ENCODE data around the gene PFKM.

The PFKM gene

DNA sequence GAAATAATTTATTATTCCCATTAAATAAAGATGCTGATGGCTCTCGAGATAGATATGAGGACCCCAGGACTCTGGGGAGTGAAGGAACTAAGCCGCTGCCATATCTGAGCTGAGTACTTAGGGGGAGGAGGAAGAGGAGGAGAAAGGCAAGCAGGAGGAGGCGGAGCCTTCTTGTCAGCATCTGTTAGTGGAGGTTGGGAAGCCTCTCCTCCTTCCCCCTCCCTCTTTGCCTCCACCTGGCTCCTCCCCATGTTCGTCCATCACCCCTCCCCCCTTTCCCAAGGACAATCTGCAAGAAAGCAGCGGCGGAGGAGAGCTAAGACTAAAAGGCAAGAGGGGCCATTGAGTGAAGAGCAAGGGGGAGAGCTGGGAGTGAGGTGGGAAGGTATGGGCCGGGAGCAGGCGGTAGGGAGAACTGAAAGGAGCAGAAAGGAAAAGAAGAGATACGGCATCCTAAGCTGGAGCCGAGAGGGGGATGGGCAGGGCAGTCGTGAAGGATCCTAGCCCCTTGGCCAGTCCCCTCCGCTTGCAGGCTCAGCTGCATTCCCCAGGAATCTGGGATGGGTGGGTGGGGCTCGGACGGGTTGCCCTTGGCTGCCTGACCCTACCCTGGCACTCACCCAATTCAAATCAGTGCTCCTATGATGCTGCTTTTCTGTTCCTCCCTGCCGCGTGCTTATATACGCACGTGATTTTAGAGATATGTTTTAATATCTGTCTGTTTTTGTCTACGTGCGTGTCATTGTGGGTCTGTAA lies at the start of gene PFKM:
PFKM (plus strand) TSS at position 287 of the 756 bp plus-strand sequence. CDS start 3,411 bp downstream, outside the sequence.
- peak; percentile 60 to 76 (median 61) for DNase-seq (ENCODE audit: low read depth in 3 of 3)

DNA sequence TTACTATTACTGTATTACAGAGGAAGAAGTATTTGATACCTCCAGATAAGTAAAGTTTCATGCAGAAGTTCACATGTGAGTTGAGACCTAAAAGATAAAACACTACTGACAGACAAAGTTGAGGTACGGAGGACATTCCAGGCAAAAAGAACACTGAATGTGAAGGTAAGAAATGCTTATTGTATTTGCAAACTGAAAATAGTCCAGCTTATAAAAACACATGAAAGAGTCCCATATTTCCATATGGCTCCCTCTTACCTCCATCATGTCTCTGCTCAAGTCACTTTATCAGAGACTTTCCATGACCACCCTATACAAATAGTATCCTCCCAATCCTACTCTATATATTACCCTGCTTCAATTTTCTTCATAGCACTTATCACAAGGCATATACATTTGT lies 49.1 kb upstream of the PFKM start:
- no peak for DNase-seq (ENCODE audit: low read depth in 3 of 3)

DNA sequence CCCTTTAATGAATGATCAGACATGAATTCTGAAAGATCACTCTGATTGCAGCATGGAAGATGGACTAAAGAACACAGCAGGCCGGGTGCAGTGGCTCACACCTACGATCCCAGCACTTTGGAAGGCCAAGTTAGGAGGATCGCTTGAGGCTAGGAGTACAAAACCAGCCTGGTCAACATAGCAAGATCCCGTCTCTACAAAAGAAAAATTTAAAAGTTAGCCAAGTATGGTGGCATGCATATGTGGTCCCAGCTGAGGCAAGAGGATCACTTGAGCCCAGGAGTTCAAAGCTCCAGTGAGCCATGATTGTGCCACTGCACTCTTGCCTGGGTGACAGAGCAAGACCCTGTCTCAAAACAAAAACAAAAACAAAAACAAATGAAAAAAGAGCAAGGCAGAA lies 48.4 kb upstream of the PFKM start:
- no peak for DNase-seq (ENCODE audit: low read depth in 3 of 3)

DNA sequence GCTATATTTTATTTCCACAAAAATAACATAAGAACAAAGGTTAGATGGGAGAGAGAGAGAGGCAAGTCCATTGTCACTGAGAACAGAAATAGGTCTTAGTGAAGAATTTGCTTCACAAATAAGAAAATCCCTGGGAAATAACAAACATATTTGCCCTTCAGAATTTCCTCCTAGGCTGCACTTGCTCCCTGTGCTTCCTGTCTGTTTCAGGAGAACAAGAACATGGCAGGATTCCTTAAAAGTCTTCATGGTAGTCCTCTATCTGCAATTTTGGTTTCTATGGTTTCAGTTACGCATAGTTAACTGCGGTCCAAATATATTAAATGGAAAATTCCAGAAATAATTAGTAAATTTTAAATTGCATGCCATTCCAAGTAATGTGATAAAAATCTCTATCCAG lies 47.4 kb upstream of the PFKM start:
- DNase-seq (ENCODE audit: low read depth in 3 of 3) = no peak

- no peak for DNase-seq (ENCODE audit: low read depth in 3 of 3)
Measured at GRCh38 chr12:48072266-48072665, 46.9 kb upstream of the PFKM start.

GRCh38 chr12:48074266-48074665 lies 44.9 kb upstream of the PFKM start:
- no peak for DNase-seq (ENCODE audit: low read depth in 3 of 3)

DNA sequence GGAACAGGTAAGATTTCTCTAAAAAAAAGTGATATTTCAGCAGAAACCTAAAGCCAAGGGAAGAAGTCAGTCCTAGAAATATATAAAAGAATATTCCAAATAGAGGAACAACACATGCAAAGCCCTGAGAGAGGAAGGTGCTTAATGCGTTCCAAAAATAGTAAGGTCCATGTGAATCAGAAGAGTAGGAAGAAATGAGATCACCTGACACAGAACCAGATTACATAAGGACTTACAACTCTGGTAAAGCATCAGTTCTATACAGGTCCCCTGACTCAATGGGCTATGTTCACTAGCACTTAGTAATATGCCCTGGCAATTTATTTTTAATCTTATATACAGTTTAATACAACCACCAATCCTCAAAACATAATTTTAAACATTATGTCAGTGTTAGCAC lies 43.3 kb upstream of the PFKM start:
- DNase-seq (ENCODE audit: low read depth in 3 of 3) = no peak

GRCh38 chr12:48077111-48077510 lies 42.1 kb upstream of the PFKM start:
- no peak for DNase-seq (ENCODE audit: low read depth in 3 of 3)

DNA sequence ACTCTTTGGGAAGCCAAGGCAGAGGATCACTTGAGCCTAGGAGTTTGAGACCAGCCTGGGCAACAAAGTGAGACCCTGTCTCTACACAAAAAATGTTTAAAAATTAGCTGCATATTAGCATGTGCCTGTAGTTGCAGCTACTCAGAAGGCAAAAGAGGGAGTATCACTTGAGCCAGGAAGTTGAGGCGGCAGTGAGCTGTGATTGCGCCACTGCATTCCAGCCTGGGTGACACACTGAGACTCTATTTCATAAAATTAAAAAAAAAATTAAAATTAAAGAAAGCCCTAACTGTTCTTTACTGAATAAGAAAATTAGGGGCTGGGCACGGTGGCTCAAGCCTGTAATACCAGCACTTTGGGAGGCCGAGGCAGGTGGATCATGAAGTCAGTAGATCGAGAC lies 40.3 kb upstream of the PFKM start:
- no peak for DNase-seq (ENCODE audit: low read depth in 3 of 3)

- no peak for DNase-seq (ENCODE audit: low read depth in 3 of 3)
Measured at GRCh38 chr12:48080285-48080684, 38.9 kb upstream of the PFKM start.

DNA sequence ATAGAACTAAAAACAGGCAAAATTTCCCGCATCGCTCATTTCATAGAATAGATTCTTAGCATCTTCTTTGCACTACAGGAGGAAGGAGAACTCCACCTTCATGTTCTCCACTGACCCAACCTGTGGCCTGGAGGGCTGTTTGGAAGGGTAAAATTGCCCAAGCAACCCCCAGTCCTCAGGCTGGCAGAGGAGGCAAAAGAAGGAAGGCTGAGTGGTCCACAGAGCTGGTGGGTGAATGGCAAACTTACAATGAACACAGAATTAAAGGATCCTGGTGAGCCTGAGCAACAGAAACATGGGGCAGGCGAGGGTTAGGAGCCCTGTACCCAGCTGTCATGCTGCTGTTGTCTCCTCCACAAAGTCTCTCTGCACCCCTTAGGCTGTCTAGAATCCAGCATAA lies 38.3 kb upstream of the PFKM start:
- no peak for DNase-seq (ENCODE audit: low read depth in 3 of 3)

- DNase-seq (ENCODE audit: low read depth in 3 of 3) = no peak
Measured at GRCh38 chr12:48084066-48084465, 35.1 kb upstream of the PFKM start.

DNA sequence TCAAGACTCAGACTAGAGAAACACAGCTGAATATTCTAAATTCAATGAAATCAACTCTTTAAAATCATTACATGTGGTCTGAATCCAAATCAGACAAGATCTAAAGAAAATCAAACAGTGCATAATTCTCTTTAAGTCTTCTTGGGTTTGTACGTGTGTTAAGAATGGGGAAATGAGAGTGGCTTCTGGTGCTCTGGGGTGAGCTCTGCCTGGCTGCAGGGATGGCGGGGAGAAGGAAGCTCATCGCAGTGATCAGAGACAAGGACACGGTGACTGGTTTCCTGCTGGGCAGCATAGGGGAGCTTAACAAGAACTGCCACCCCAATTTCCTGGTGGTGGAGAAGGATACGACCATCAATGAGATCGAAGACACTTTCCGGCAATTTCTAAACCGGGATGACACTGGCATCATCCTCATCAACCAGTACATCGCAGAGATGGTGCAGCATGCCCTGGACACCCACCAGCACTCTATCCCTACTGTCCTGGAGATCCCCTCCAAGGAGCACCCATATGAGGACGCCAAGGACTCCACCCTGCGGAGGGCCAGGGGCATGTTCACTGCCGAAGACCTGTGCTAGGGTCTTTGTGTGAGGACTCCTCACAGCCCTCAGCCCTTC lies 34.2 kb upstream of the PFKM start:
- no peak for DNase-seq (ENCODE audit: low read depth in 3 of 3)

GRCh38 chr12:48086327-48086726 lies 32.8 kb upstream of the PFKM start:
- DNase-seq (ENCODE audit: low read depth in 3 of 3) = no peak

GRCh38 chr12:48092611-48093010 lies 26.6 kb upstream of the PFKM start:
- no peak for DNase-seq (ENCODE audit: low read depth in 3 of 3)

GRCh38 chr12:48104531-48104930 lies 14.6 kb upstream of the PFKM start:
- no peak for DNase-seq (ENCODE audit: low read depth in 3 of 3)

DNA sequence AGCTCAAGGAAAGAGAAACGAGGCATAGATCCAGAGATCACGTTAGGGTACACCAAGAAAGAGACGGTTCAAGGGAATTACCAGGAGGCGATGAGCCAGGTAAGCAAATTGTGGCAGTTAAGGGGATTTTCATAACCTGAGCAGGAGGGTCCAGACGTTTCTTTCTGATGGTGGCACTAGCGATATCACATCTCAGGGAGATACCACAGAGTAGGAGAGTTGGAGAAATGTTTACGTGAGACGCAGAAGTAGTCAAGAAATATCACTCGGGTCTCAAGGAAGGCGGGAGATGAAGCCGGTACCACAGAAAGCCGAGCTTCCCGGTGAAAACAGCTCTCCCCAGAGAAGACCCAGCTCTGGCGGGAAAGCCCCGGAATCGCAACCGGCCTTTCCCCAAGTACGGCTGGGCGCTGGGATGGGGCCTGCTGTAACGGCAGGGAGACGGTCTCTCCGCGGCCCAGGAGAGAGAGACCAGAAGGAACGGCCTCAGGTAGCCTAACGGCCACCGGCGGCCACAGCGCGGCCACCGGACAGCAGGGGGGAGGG lies 13.8 kb upstream of the PFKM start:
- DNase-seq (ENCODE audit: low read depth in 3 of 3) = peak; percentile 7 to 32 (median 14)

DNA sequence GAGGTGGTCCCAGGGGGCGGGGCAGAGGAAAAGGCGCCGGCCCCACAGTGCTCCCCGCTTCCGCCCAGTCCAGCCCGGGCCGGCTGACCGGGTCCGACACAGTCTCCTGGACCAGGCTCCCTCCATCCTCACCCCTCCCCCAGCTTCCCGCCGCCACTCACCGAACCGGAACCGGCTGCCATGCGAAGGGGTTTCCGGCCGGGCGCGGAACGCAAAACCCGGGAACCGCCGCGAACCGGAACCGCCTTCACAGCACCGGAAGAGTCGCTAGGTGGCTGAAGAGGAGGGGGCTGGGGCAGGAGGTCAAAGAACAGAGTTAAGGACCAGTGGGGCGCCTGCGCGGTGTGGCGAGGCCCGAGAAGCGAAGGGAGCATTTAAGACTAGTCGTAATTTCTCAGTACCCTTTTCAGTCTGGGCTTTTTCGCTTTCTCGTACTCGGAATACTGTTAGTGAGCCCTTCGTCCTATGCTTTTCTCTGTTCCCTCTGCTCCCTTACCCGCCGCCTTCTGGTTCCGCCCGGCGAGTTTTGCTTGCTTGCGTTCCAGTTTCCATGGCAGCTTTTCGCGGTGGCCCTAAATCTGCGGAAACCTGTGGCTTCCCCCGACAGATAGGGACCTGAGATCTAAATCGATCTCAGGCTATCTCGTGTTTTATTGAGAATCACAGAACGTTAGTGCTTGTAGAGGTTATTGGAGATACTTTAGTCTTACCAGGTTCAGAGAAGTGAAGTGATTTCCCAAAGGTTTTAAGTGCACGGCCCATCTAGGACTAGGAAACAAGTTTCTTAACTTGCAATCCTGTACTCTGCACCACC lies 13.1 kb upstream of the PFKM start, which contains the start of gene SENP1:
SENP1 (minus strand) TSS at position 213 of the 814 bp plus-strand sequence. CDS start 4,607 bp downstream, outside the sequence.
- DNase-seq (ENCODE audit: low read depth in 3 of 3) = peak; percentile 84 to 86 (median 86)

GRCh38 chr12:48106681-48107613 lies 12.2 kb upstream of the PFKM start:
- no peak for DNase-seq (ENCODE audit: low read depth in 3 of 3)

DNA sequence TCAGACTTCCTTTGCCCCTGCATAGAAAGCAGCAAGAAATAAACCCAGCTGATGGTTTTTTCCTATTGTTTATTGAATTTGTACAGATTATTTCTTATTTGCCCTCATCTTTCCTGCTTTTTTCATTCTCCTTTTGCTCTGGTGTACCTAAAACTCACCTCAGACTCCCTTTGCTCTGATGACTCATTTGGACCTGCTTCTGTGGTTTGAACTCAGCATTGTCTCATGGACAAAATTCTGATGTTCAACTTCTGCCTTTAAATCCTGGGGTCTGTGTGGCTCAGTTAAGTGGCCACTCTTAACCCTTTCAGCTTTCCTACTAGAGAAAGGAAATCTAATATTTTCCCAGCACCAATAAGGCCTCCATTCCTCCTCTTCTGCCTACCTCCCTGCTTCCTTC lies 9.7 kb upstream of the PFKM start:
- DNase-seq (ENCODE audit: low read depth in 3 of 3) = no peak

DNA sequence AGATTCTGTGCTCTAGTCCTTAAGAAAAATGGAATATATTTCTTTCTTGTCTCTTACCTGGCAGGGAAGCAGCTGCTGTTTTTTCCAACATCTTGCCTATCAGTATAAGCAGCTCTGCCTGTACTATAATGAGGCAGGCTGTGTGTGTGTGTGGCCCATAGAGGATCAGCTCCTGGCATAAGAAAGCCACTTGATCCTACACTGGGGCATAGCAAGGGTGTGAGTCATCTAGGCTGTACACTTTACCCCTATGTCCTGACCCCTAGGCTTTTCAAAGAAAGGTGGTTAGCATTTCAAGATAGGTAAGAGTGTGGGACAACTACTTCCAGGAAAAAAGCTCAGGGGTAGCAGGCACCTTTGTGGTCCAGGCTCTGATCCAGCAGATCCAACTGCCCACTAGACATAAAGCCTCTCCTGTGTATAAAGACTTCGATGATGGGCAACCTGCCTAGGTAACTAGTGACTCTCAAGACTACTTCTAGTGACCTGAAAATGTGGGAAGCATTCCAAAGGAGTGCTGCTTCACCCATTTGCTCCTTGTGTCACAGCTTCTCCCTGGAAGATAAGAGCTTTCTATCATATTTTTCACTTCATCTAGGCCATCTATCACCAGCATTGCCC lies 8.4 kb upstream of the PFKM start:
- DNase-seq (ENCODE audit: low read depth in 3 of 3) = no peak
